AG08395 (cell line): Measurements from ENCODE around the gene TSHR.
"Not testable (repeated sequence)": the region's sequence is repeated elsewhere in the genome, so short reads cannot be mapped to it uniquely, and the experiment has no call there.

Experiments
- DNase-seq: peaks from one replicate; pipeline ENCODE4 v3.0.0; 2012; ENCODE audit warnings: mixed read lengths, low spot score

The TSHR gene

GRCh38 chr14:80951491-80951890 is 3.9 kb upstream of the TSHR start:
- no peak for DNase-seq

GRCh38 chr14:80953211-80953610 is 2.2 kb upstream of the TSHR start:
- DNase-seq, result not testable (repeated sequence)

- DNase-seq, result peak; percentile 86
Observed at GRCh38 chr14:80954687-80955299, 628 bp upstream of the TSHR start.

GRCh38 chr14:80956102-80956501 is 681 bp downstream of the TSHR start:
- DNase-seq, result no peak

- DNase-seq, result no peak
Observed at GRCh38 chr14:80956922-80957321, 1.5 kb downstream of the TSHR start.

GRCh38 chr14:80957613-80958012 is 2.2 kb downstream of the TSHR start:
- no peak for DNase-seq

GRCh38 chr14:80958226-80958625 is 2.8 kb downstream of the TSHR start:
- DNase-seq, result no peak

GRCh38 chr14:80958939-80959338 is 3.5 kb downstream of the TSHR start:
- no peak for DNase-seq

- DNase-seq, result no peak
Observed at GRCh38 chr14:80959496-80959895, 4.1 kb downstream of the TSHR start.

- no peak for DNase-seq
Observed at GRCh38 chr14:80965037-80965436, 9.6 kb downstream of the TSHR start.

GRCh38 chr14:80973931-80974641 is 18.7 kb downstream of the TSHR start:
- peak; percentile 9 for DNase-seq

GRCh38 chr14:80974679-80975078 is 19.3 kb downstream of the TSHR start:
- DNase-seq, result no peak

- DNase-seq, result no peak
Observed at GRCh38 chr14:80977221-80977620, 21.8 kb downstream of the TSHR start.

GRCh38 chr14:80978403-80978802 is 23.0 kb downstream of the TSHR start:
- DNase-seq, result no peak

GRCh38 chr14:80979951-80980350 is 24.5 kb downstream of the TSHR start:
- DNase-seq, result no peak

GRCh38 chr14:80981156-80981555 is 25.7 kb downstream of the TSHR start:
- DNase-seq, result no peak

GRCh38 chr14:80981673-80982072 is 26.3 kb downstream of the TSHR start:
- no peak for DNase-seq

- peak; percentile 9 for DNase-seq
Observed at GRCh38 chr14:80982711-80983110, 27.3 kb downstream of the TSHR start.

GRCh38 chr14:80987235-80988032 is 32.0 kb downstream of the TSHR start:
- peak; percentile 75 for DNase-seq

GRCh38 chr14:80988192-80988591 is 32.8 kb downstream of the TSHR start:
- no peak for DNase-seq

GRCh38 chr14:80988735-80989429 is 33.5 kb downstream of the TSHR start:
- no peak for DNase-seq

GRCh38 chr14:80992580-80992979 is 37.2 kb downstream of the TSHR start:
- no peak for DNase-seq
